GM19324 (cell line): ENCODE results near the gene ENKD1.

ENCODE experiments used
- ATAC-seq: cut with Tn5 transposase; IDR thresholded peaks from one replicate; pipeline ENCODE4 v1.9.1; 2021; ENCODE audit warnings: mild to moderate bottlenecking, moderate library complexity; ENCODE audit not compliant: unreplicated experiment, low FRiP score

The ENKD1 gene

GRCh38 chr16:67652578-67653127, 13.9 kb downstream of the ENKD1 start:
- no peak for ATAC-seq

DNA sequence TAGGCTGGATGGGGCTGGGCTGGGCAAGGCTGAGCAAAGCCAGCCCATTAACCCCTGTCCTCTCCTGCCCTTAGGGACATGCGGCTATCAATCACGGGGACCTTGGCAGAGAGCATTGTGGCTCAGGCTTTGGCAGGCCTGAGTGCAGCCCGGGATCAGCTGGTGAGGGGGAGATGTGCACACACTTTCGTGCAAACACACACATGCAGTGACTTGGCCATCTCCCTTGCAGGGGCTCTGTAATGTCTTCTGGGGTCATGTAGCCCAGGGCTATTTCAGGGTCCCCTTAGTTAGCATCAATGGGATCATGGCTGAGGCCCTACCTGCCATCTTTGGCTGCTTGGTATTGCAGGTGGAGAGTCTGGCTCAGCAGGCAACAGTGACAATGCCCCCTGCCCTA, 14.7 kb downstream of the ENKD1 start:
- ATAC-seq, result no peak

DNA sequence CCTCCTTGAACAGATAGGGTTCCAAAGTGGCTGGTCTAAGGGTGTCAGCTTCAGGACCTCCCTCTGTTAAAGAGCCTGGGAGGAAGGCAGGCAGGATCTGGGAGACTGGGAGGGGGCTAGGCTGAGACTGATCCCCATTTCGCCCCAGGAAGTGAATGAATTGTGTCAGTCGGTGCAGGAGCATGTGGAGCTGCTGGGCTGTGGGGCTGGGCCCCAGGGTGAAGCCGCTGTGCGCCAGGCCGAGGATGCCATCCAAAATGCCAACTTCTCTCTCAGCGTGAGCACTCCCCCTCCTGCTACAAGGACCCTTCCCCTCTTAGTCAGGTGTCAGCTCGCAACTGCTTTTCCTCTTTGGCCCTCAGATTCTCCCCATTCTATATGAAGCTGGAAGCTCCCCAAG, 15.5 kb downstream of the ENKD1 start:
- ATAC-seq, result no peak

- no peak for ATAC-seq
Measured at GRCh38 chr16:67650023-67650422, 16.5 kb downstream of the ENKD1 start.

GRCh38 chr16:67649494-67649931, 17.0 kb downstream of the ENKD1 start:
- ATAC-seq, result no peak

GRCh38 chr16:67648764-67649407, 17.7 kb downstream of the ENKD1 start:
- no peak for ATAC-seq

DNA sequence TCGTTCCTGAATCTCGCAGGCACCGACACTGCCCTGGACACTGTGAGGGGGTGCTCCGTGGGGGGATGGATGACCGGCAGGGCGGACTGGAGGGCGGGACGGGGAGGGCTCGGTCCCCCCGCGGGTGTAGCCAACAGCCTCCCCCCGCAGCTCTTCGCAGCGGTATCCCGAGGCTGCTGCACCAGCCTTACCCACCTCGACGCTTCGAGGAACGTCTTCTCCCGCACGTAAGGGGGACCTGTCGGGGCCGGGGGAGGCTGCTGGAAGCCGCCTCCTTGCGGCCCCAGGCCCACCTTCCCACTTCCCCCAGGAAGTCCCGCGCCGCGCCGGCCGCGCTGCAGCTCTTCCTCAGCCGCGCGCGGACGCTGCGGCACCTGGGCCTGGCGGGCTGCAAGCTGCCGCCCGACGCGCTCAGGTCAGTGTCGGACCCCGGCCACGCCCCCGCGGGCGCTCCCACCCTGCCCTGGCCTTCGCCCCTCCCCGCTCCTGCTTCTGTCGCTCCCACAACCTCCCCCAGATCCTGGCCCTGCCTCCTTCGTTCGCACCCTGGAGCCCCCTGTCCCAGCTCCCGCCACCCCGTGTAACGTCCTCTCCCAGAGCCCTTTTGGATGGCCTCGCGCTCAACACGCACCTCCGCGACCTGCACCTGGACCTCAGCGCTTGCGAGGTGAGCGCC, 18.3 kb downstream of the ENKD1 start:
- ATAC-seq, result no peak

GRCh38 chr16:67647681-67648080, 18.9 kb downstream of the ENKD1 start:
- no peak for ATAC-seq

GRCh38 chr16:67647111-67647651, 19.4 kb downstream of the ENKD1 start:
- ATAC-seq, result no peak

DNA sequence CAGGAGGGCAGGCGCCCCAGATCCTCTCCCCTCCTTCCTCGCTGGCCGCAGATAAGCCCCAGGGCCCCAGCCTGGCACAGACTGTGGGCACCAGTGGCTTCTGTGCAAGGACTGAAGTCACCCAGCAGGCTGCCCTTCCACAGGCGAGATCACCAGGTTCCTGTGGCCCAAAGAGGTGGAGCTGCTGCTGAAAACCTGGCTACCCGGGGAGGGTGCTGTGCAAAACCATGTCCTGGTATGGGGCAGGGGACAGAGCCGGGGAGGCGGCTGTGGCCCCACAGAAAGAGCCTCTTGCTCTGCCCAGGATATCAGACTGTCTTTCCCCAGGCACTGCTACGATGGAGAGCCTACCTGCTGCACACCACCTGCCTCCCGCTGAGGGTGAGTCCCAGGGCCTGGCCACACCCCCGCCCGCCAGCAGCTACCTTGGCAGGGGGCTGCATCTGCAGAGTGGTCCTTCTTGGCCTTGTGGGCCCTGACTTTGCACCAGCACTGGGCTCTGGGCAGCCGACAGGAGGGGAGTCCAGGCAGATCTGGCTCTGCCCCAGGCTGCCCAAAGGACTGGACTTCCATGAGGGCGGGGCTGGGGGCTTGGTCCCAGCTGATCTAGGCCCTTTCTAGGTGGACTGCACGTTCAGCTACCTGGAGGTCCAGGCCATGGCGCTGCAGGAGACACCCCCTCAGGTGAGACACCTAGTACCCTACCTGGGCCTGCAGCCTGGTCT, 21.0 kb downstream of the ENKD1 start:
- ATAC-seq, result no peak

DNA sequence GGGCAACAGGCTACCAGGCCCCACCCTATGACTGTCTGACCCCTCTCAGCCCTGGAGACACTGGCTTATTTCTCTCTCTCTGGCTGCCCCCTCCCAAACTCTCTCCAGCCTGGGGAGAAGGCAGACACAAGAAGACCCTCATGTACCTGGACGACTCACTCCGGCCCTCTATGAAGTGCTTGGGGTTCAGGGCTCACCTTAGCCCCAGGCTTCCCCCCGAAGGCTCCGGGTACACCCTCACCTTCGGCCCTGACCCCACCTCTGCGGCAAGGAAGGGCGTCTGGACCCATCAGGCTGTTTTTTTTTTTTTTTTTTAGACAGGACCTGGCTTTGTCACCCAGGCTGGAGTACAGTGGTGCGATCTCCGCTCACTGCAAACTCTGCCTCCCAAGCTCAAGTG, 22.5 kb downstream of the ENKD1 start:
- ATAC-seq, result no peak

DNA sequence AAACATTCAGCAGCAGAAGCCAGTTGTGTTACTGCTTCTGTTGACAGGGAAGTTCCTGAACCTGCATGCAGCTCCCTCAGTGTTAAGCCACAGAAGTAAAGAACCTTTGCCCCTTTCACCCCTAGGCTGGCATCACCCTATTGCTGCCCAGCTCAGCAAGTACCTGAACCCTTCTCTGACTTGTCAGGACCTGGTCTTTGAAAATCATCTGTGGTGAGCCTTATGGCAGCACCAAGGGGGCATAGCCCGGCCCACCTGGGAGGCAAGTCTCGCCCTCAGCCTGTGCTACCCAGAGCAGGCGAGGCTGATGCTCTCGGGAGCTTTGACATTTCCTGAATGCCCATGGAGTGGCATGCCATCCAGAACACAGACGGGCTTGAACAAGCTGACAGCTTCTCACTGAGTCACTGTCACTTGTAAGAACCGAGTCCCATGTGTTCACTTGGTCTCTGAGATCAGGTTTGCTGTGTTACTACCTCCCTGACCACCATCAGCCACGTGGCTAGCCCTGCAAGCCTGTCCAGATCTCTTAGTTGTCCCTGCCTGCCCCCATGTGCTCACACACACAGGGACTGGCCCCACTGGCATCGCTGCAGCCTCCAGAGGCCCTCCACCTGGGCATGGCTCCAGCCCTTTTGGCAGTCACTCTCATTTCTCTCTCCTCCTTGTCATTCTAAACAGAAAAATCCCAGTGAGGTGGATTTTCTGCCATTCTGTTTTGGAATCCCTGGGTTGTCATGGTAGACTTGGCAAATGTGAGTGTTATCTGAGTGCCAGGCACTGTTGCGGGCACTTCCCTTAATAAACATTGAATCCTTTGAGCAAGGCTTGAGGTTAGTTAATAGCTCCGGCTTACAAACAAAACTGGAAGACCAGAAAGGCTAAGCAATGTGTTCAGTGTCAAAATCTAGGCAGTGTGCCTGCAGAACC, 24.5 kb downstream of the ENKD1 start:
- no peak for ATAC-seq

DNA sequence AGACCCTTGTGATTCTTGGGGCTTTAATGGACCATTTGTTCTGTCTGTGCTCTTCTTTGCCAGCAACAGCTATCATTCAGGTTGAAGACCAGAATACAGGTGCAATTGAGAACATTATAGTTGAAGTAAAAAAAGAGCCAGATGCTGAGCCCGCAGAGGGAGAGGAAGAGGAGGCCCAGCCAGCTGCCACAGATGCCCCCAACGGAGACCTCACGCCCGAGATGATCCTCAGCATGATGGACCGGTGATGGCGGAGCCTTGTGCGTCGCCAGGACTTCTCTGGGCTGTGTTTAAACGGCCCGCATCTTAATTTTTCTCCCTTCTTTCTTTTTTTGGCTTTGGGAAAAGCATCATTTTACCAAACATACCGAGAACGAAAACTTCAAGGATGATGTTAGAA, 28.9 kb downstream of the ENKD1 start:
- ATAC-seq, result no peak

GRCh38 chr16:67636713-67637112, 29.8 kb downstream of the ENKD1 start:
- no peak for ATAC-seq

- no peak for ATAC-seq
Measured at GRCh38 chr16:67632415-67633172, 34.0 kb downstream of the ENKD1 start.

- no peak for ATAC-seq
Measured at GRCh38 chr16:67628216-67628615, 38.3 kb downstream of the ENKD1 start.

DNA sequence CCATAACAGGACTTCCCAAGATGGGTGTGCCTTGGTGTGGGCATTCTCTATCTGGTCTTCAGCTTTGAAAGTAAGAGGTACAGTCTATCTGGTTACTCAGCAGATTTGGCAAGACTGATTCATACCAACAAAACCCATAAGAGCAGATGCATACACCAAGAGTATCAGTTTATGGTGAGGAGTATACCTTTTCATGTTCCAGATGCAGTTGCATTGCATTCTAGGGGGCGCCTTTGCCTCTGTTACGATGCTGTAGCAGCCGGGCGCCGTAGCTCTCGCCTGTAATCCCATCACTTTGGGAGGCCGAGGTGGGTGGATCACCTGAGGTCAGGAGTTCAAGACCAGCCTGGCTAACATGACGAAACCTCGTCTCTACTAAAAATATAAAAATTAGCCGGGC, 52.7 kb downstream of the ENKD1 start:
- no peak for ATAC-seq
